Mucosa of descending colon (tissue), 3 donors: Measurements from ENCODE around the gene UPK2. TPM values are rescaled to one million over a fixed set of nuclear protein-coding genes. Genes with fewer than 3 reads are reported as not detected.

Experiments used
- ATAC-seq: fragments of 200-7000 bp; cut with Tn5 transposase; one replicate; pipeline ENCODE4 v1.9.1; 2020; ENCODE audit warnings: mild to moderate bottlenecking, moderate library complexity
- DNase-seq, 3 donors: peaks; one replicate each; pipeline ENCODE4 v3.0.0-alpha.2; 2020
- H3K36me3 ChIP-seq: fragments of 200-600 bp; one replicate; pipeline ENCODE4 v1.8.0; 2021; ENCODE audit warnings: low read depth, mild to moderate bottlenecking
- H3K4me1 ChIP-seq: fragments of 200-600 bp; one replicate; pipeline ENCODE4 v1.8.0; 2021; ENCODE audit warnings: low read depth, mild to moderate bottlenecking
- H3K4me3 ChIP-seq: fragments of 200-600 bp; one replicate; pipeline ENCODE4 v1.8.0; 2021; ENCODE audit warnings: mild to moderate bottlenecking
- H3K9me3 ChIP-seq: fragments of 200-600 bp; one replicate; pipeline ENCODE4 v1.8.0; 2021; ENCODE audit warnings: mild to moderate bottlenecking
- CTCF ChIP-seq: fragments of 200-600 bp; IDR thresholded peaks from one replicate; pipeline ENCODE4 v1.8.0; 2022; ENCODE audit warnings: antibody characterized with exemption, mild to moderate bottlenecking
- intact Hi-C, 2 donors: fragments of 100-400 bp; cut with DNase I in 1 of 2; cut with micrococcal nuclease in 1 of 2; formaldehyde crosslinking; loops; one replicate each; pipeline versions ENCODE4 v1.11.0 to v1.11.1; 2022; cut with DNase I, micrococcal nuclease
- total RNA-seq, 3 donors: library from RNA; stranded (reverse); fragmentation: NEBNext Ultra II Directional in 2 of 3; extraction: Animal tissue kit (Norgen Biotek cat#: 25700) in 2 of 3; gene quantifications; one replicate each; pipeline versions ENCODE4 v1.2.1 to v1.2.4, GENCODE V29; 2021 to 2023
- donor health status: DM: no; HTN: no; CAD: no; lungs with moderate emphysema.
- donor health status: DM: no; HTN: no; CAD: no.
- donor health status: DM: no; HTN: yes; CAD: no.

The UPK2 gene
- total RNA-seq, 3 donors from 2014 or later: not detected

- intact Hi-C loops: no loop called here
- TF ChIP-seq CTCF: no peak
Observed at GRCh38 chr11:118921121-118921928, 34.8 kb upstream of the UPK2 start.

GRCh38 chr11:118921929-118922744 lies 34.0 kb upstream of the UPK2 start:
- peaks cover 68% of the 10 kb centered on the region for H3K4me1 ChIP-seq
- H3K36me3 ChIP-seq: no peaks in the 10 kb centered on the region
- peak; percentile 77 to 86 (median 84) for DNase-seq
- H3K9me3 ChIP-seq: no peaks in the 10 kb centered on the region
- TF ChIP-seq CTCF: no peak
- no peak overlapping the region for H3K4me3 ChIP-seq
- intact Hi-C loops: no loop called here
- peak; percentile 25 for ATAC-seq

More at GRCh38 chr11:118921121-118921928, 34.8 kb upstream of the UPK2 start:
- peaks cover 76% of the 10 kb centered on the region for H3K4me1 ChIP-seq
- H3K9me3 ChIP-seq: no peaks in the 10 kb centered on the region
- no peak overlapping the region for H3K4me3 ChIP-seq
- no peak for ATAC-seq
- no peaks in the 10 kb centered on the region for H3K36me3 ChIP-seq
- peak; percentile 59 to 74 (median 63) for DNase-seq

- peak in 2 of 3 donors; percentile 45 to 56 for DNase-seq
- Histone ChIP-seq H3K36me3 (no peaks in the 10 kb centered on the region), H3K9me3 (no peaks in the 10 kb centered on the region), H3K4me3 (no peak overlapping the region), H3K4me1 (peaks cover 64% of the 10 kb centered on the region)
- no peak for ATAC-seq
- TF ChIP-seq CTCF: no peak
- intact Hi-C loops: no loop called here
Observed at GRCh38 chr11:118922745-118923627, 33.1 kb upstream of the UPK2 start.

- DNase-seq (peak; percentile 47 to 61 (median 58)), ATAC-seq (no peak)
- Histone ChIP-seq H3K4me1 (peaks cover 56% of the 10 kb centered on the region), H3K36me3 (no peaks in the 10 kb centered on the region), H3K4me3 (no peak overlapping the region), H3K9me3 (no peaks in the 10 kb centered on the region)
- intact Hi-C loops: no loop called here
- no peak for TF ChIP-seq CTCF
Observed at GRCh38 chr11:118923721-118924587, 32.1 kb upstream of the UPK2 start.
